H54 (cell line): ENCODE results near the gene PTPRG.
"Not testable (repeated sequence)": the region's sequence is repeated elsewhere in the genome, so short reads cannot be mapped to it uniquely, and the experiment has no call there.

Experiments used
- DNase-seq: peaks from one replicate; pipeline ENCODE4 v3.0.0; 2011; ENCODE audit warnings: low spot score, mixed read lengths; ENCODE audit not compliant: insufficient read length
- FAIRE-seq: peaks from 3 replicates; lab custom pipeline; 2011; peaks lifted over from hg19 to GRCh38; lab: Jason Lieb, UNC
- POLR2A ChIP-seq: IDR thresholded peaks from 2 replicates; pipeline ENCODE4 v1.6.1; 2011; ENCODE audit warnings: low read depth, mild to moderate bottlenecking, low read length

PTPRG gene

DNA sequence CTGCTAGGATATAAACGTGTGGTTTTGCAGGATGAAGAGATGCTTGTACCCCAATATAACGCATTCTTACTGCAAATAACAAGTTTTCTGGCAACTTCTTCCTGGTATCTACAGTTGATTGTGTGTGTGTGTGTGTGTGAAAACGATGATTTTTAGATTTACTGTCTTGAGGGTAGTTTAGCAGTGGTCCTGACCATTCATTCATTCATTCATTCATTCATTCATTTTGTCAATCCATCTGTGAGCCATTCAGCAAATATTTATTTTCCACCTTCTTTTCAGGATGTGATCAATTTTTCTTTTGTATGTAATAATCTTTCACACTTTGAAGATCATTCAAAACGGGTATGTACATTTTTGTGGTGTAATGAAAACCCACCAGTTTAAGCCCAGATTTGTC, 250.7 kb downstream of the PTPRG start:
- FAIRE-seq: no peak
- TF ChIP-seq POLR2A: no peak
- DNase-seq: no peak

DNA sequence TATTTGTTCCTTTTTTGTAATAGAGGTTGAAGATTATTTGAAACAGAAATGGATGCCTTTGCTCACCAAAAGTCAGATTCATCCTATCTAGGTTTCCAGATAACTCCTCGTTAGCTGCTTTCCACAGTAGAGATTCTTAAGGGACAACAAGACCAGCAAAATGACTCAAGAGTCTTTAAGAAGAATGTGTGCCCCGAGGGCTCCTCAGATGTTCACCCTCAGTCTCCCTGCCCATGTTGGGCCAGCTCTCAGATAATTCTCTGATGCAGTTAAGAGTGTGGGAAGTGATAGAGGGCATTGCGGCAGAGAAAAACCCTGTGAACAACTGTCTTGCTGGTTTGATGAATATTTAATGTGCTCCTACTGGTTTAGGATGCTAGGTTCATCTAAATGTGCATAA, 251.1 kb downstream of the PTPRG start:
- DNase-seq (no peak), FAIRE-seq (no peak)
- no peak for TF ChIP-seq POLR2A

DNA sequence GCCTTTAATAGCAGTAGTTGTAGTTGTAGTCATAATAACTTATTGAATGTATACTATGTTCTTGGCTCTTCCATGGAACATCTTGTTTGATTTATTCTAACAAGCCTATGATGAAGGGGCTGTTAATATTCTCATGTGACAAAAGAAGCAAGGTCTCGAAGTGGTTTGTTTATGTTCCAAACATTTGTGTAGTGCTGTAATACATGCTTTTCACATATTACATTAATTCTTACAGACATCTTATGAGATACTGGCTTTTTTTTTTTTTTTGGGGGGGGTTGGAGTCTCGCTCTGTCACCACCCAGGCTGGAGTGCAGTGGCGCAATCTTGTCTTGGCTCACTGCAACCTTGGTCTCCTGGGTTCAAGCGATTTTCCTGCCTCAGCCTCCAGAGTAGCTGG, 252.3 kb downstream of the PTPRG start:
- no peak for DNase-seq
- TF ChIP-seq POLR2A: no peak
- FAIRE-seq: no peak

DNA sequence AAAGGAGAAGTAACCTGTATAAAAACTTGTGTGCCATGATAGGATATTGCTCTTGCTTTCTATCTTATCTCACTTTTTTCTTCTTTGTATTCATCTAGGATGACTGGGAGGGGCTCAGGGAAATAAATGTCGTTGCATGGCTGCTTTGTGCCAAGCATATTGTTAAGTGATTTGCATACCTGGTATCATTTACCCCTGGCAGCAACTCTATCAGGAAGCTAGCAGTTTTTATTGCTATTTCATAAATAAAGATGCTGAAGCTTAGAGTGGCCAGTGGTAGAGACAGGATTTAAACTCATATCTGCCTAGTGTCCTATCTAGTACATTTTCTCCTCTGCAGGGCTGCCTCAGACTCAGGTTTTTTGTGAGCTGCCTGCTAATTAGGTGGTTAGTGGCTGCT, 253.3 kb downstream of the PTPRG start:
- DNase-seq: no peak
- no peak for FAIRE-seq
- no peak for TF ChIP-seq POLR2A

DNA sequence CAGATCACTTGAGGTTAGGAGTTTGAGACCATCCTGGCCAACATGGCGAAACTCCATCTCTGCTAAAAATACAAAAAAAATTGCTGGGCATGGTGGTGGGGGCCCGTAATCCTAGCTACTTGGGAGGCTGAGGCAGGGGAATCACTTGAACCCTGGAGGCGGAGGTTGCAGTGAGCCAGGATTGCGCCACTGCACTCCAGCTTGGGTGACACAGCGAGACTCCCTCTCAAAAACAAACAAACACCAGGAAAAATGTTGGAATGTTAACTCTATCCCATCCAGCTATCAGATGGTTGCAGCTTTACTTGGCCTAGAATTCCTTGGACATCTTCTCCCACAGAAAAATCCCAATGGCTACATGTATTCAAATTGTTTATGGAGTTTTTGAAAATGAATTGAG, 254.9 kb downstream of the PTPRG start:
- DNase-seq, FAIRE-seq: not testable (repeated sequence)

DNA sequence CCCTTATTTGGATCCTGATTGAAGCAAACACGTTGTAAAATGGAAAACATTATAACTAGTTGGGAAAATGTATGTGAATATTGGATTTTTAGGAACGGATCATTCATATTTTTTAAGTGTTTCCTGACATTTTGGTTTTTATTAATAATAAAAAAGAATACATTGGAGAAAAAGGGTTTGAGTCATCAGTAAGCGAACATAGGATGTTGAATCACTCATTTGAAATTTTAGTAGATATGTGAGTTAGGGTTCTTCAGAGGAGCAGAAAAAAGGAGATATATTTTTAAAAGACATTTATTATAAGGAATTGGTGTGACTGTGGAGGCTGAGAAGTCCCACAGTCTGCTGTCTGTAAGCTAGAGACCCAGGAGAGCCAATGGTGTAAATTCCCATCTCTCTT, 258.5 kb downstream of the PTPRG start:
- FAIRE-seq (no peak), DNase-seq (no peak)
- TF ChIP-seq POLR2A: no peak

DNA sequence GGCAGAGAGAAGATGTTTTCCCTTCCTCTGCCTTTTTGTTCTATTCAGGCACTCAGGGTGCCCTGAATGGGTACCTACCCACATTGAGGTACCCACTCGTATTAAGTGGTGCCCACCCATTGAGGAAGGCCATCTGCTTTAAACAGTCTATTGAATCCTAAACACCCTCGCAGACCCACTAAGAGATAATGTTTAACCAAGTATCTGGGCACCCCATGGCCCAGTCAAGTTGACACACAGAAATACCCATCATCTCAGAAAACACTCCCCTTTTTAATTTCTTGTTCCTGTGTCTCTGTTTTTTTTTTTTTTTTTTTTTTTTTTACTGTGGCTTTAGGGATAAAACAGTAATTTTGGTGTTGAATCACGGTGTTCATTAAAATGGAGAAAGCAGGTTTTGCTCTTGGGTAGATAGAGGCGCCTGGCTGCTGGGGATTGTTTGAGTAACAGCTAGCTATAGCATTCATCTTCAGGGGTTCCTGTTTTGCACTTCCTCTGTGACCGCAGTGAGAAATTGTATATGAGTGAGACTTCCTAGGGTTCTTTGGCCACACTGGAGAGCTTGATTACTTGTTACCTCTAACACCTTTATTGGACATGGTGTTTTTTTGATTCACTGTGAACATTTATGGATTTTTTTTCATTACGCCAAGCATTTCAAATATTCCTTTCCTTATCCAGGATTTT, 259.1 kb downstream of the PTPRG start:
- DNase-seq: no peak
- FAIRE-seq: no peak
- TF ChIP-seq POLR2A: no peak

DNA sequence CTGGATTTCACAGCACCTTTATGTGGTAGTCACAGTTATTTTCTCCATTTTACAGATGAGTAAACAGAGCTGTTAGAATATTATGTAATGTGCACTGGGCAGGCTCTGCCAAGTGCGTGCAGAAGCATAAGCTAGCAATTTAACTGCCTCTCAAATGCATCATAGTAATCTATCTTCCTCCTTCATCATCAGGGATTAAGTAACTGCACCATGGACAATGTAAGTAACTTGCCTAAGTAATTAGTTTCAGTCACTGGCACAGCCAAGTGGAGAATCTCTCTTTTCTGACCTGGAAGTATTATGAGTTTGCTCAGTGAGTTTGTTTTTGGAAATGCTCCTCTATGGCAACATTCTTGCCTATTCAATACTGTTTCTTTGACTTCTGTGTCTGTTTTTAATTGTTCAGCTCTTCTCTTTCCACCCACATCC, 260.5 kb downstream of the PTPRG start:
- FAIRE-seq (no peak), DNase-seq (no peak)
- no peak for TF ChIP-seq POLR2A

DNA sequence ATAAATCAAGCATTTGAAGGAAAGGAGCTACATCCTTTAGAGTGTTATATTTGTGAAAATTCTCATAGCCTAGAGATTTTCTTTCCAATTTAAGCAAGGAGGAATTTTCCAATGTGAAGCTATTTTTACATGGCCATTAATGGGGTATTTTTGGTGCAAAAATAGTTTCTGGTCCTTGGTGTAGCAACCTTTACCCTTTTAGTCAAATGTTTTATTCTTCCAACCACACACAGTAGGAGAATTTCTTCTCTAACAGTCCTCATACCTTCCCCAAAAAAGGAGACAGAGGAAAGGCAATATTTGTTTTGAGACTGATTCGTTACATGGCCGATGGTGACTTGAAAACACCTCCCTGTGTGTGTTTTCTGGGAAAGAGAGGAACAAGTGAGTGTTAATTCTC, 261.2 kb downstream of the PTPRG start:
- FAIRE-seq (no peak), DNase-seq (no peak)
- TF ChIP-seq POLR2A: no peak

DNA sequence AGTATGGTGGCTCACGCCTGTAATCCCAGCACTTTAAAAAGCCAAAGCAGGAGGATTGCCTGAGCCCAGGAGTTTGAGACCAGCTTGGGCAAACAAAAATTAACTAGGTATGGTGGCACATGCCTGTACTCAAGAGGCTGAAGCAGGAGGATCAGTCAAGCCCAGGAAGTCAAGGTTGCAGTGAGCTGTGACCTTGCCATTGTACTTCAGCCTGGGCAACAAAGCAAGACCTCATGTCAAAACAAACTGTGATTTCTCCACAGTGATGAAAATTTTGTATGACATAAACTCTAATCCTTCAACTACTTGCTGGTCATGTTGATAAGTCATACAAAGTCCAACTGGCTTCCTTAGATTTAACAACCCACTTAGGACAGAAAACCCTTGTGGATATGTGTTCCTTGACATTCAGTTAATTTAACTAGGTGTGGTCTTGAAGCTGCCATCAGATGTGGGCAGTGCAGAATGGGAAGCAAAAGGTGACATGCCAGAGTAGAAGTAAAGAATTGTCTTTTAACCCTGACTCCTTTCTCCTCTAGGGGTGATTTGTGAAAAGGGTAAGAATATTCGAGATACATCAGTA, 263.3 kb downstream of the PTPRG start:
- DNase-seq (no peak), FAIRE-seq (peak; percentile 20)
- no peak for TF ChIP-seq POLR2A

DNA sequence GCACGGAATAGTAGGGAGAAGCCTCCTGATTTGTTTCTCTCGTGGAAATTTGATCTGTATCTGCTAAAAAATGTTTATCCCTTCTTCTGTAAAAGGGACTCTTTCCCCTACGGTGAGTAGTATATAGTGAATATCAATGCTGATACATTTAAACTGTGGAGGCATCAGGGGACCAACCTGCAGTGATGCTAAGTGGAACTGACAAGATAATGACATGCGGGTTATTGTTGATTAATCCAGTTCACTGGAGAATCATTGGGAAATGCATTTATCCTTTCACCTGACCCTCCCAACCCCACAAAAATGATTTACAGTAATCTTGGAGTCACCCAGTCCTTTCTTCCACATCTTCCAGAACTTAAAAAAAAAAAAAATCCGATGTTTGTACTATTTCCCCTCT, 264.8 kb downstream of the PTPRG start:
- TF ChIP-seq POLR2A: no peak
- no peak for DNase-seq
- no peak for FAIRE-seq

DNA sequence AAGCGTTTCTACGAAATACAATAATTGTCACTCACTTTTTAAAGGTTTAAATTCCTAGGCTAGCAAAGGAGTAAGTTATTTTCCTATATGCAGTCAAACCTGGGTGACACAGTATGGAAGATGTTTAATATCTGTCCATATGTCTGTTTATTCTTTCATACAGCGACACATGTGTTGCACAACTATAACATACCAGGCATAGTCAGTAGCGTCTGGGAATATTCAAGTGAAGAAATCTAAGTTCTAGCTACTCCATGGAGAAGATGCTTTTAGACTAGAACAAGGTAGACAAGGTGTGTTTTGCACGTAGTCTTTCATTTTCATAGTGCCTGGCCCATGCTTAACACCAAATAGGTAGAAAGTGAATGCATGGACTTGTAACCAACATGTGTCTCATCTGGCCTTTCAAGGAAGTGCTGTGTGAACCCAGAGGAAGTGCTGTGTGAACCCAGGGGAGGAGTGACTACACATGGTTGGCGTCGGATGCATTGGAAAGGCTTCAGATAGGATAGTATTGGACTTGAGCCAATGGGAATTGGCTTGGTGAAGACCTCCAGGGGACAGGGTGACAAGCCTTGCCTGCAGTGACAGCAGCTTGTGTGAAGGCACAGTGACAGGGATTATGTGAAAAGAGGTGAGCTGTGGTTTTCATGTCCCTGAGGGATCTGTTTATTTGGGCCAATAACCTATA, 267.0 kb downstream of the PTPRG start:
- no peak for DNase-seq
- FAIRE-seq: peak; percentile 33
- no peak for TF ChIP-seq POLR2A

DNA sequence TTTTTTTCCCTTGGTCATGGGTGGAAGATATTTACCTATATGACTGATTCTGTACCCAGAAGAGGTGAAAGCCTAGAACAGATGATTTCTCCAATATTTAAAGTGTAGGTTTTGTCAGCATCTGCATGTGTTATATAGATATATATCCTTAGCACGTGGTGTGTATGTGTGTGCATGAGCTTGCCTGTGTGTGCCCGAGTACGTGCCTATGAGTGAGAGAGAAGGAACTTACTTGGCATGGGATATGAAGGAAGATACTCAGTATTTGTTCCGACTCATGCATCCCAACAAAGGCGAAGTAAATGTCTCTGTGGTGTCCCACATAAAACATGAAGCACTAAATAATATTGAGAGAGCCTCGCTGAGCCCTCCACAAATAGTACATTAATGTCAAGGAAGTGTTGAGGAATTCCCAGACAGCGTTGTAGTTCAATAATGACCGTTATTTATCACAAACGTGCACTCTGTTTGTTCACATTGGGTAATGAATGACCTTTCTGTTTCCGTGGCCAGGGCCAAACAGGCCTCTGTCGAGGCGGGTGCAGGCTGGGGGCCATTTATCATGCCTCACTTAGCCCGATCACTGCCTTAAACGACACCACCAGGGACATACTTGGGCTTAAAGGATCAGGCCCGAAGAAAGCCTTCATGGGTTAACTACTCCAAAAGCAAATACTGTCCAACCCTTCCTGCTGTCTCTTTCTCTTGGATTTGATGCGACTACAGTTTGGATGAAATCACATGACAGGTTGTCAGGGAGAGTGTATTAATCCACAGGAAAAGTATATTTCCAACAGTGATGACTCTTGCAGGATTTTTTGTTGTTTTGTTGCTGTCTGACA, 267.7 kb downstream of the PTPRG start:
- FAIRE-seq: no peak
- TF ChIP-seq POLR2A: no peak
- DNase-seq: no peak
